Prostate gland (tissue), 2 donors: ENCODE measurements around the gene GABBR2. TPM values are rescaled to one million over a fixed set of nuclear protein-coding genes. Genes with fewer than 3 reads are reported as not detected.

Source experiments
- DNase-seq: peaks from one replicate; pipeline ENCODE4 v3.0.0-alpha.2; 2019; ENCODE audit warnings: low spot score
- H3K27ac ChIP-seq, 2 donors: fragments of 200-600 bp; sonication (generic); 2 replicates each; pipeline ENCODE4 v1.5.1; 2017 to 2019
- H3K27me3 ChIP-seq: fragments of 200-600 bp; sonication (generic); replicated peaks from 2 replicates; pipeline ENCODE4 v1.5.1; 2019; ENCODE audit not compliant: insufficient read depth
- H3K36me3 ChIP-seq, 2 donors: fragments of 200-600 bp; sonication (generic); 1 replicate in 1 of 2; 2 replicates in 1 of 2; pipeline versions ENCODE4 v1.5.1 to v1.8.1; 2017 to 2019
- H3K4me1 ChIP-seq: fragments of 200-600 bp; sonication (generic); replicated peaks from 2 replicates; pipeline ENCODE4 v1.5.1; 2019
- H3K4me3 ChIP-seq, 2 donors: fragments of 200-600 bp; sonication (generic); 2 replicates each; pipeline ENCODE4 v1.5.1; 2017 to 2019
- H3K9me3 ChIP-seq: fragments of 200-600 bp; sonication (generic); 2 replicates; pipeline ENCODE4 v1.5.1; 2017
- POLR2A ChIP-seq: fragments of 450-650 bp; IDR thresholded peaks from one replicate; pipeline ENCODE4 v1.6.1; 2016; ENCODE audit warnings: antibody characterized with exemption, mild to moderate bottlenecking
- POLR2AphosphoS5 ChIP-seq: sonication (generic); formaldehyde crosslinking; IDR thresholded peaks from one replicate; pipeline ENCODE4 v1.6.1; 2017; ENCODE audit warnings: antibody characterized with exemption
- WGBS: methylation state at CpG from one replicate; pipeline ENCODE4 v1.1.5; 2018; 5-methylcytosine and 5-hydroxymethylcytosine counted together
- intact Hi-C: fragments of 100-400 bp; cut with DNase I; formaldehyde crosslinking; loops from one replicate; pipeline ENCODE4 v1.14.2; 2022
- total RNA-seq, 2 donors: library from RNA; depleted of rRNA; stranded (reverse); fragments of >200 nt; gene quantifications; one replicate each; pipeline ENCODE4 v1.1.0, GENCODE V29; 2016
- TF ChIP-seq, protein P1 (sequence below), 4 experiments: fragments of 200-600 bp in 2 of 4; fragments of 450-650 bp in 2 of 4; sonication (generic) in 2 of 4; IDR thresholded peaks; 1 replicate in 3 of 4; 2 replicates in 1 of 4; pipeline ENCODE4 v1.5.1; 2016 to 2019; ENCODE audit warnings: antibody characterized with exemption in 4 of 4, mild to moderate bottlenecking in 2 of 4, moderate library complexity in 2 of 4

GABBR2 gene
- total RNA-seq, 2 donors from 2014 or later, result 0.97 TPM; not detected in 1

DNA sequence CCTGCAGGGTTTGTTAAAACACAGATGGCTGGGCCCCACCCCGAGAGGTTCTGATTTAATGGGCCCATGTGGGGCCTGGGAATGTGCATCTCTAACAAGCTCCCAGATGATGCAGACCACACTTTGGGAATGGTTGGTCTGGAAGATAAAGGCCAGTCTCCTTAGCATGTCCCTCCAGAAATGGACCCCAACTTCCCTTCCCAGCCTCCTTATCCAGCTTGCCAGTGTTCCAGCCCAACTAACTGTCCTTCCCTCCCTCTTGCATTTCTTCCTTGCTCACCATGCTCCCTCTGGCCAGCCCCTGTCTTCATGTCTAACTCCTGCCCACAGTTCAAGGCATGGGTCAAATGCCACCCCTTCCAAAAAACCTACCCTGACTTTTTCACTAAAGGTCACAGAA lies 257.2 kb downstream of the GABBR2 start:
- Histone ChIP-seq H3K4me1 (no peaks in the 10 kb centered on the region), H3K27me3 (no peaks in the 10 kb centered on the region), H3K27ac (no peak overlapping the region), H3K36me3 (no peaks in the 10 kb centered on the region), H3K4me3 (no peak overlapping the region), H3K9me3 (no peaks in the 10 kb centered on the region)
- WGBS, result 78% methylated on average over 1 of the region's 1 CpG
- no peak for DNase-seq
- intact Hi-C loops, result no loop called here
- no peak for TF ChIP-seq POLR2AphosphoS5
- TF ChIP-seq, protein P1, sequence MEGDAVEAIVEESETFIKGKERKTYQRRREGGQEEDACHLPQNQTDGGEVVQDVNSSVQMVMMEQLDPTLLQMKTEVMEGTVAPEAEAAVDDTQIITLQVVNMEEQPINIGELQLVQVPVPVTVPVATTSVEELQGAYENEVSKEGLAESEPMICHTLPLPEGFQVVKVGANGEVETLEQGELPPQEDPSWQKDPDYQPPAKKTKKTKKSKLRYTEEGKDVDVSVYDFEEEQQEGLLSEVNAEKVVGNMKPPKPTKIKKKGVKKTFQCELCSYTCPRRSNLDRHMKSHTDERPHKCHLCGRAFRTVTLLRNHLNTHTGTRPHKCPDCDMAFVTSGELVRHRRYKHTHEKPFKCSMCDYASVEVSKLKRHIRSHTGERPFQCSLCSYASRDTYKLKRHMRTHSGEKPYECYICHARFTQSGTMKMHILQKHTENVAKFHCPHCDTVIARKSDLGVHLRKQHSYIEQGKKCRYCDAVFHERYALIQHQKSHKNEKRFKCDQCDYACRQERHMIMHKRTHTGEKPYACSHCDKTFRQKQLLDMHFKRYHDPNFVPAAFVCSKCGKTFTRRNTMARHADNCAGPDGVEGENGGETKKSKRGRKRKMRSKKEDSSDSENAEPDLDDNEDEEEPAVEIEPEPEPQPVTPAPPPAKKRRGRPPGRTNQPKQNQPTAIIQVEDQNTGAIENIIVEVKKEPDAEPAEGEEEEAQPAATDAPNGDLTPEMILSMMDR (IDR thresholded peaks at IDR 0.05), result no peak
- no peak for TF ChIP-seq POLR2A

DNA sequence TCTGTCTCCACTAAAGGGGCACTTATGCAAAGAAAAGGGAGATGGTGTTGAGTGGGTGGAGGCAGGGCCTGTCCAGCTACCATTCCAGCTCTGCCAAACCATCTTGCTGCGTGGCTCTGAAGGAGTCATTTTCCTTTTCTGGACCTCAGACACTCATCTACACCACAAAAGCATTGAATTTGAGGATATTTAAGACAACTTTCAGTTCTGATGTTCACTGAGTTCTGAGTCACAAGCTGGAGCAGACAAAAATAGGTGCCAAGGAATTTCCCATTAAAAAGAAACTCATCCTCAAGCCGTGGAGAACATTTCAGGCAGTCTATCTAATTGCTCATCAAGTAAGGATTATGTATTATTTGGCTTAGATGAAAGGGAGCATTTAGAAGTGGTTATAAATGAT lies 258.2 kb downstream of the GABBR2 start:
- TF ChIP-seq POLR2AphosphoS5 (no peak), POLR2A (no peak)
- TF ChIP-seq, protein P1 (IDR thresholded peaks at IDR 0.05), result no peak
- DNase-seq, result no peak
- no peak overlapping the region for H3K4me3 ChIP-seq
- H3K4me1 ChIP-seq, result no peaks in the 10 kb centered on the region
- no peaks in the 10 kb centered on the region for H3K27me3 ChIP-seq
- intact Hi-C loops, result no loop called here
- no peak overlapping the region for H3K27ac ChIP-seq
- H3K9me3 ChIP-seq, result no peaks in the 10 kb centered on the region
- 48% methylated on average over 2 of the region's 2 CpGs for WGBS
- H3K36me3 ChIP-seq, result no peaks in the 10 kb centered on the region

DNA sequence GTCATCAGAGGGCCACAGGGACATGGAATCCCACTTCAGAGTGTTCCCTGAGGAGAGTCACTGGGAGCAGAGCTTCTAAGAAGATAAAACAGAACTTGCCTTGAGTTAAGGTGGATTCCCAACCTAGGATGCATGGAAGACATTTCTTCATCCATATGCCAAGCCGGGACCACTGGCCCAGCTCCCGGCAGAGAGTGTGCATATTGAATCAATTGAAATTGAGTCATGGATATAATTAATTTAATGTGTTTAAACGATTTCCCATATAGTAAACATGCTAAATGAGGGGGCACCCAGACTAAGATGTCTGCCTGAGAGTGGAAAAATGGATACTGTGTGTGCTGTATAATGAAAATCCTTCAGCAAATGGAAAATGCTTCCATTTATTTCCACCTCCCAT lies 258.9 kb downstream of the GABBR2 start:
- Histone ChIP-seq H3K4me3 (no peak overlapping the region), H3K9me3 (no peaks in the 10 kb centered on the region), H3K27ac (no peak overlapping the region), H3K36me3 (no peaks in the 10 kb centered on the region), H3K27me3 (no peaks in the 10 kb centered on the region), H3K4me1 (no peaks in the 10 kb centered on the region)
- intact Hi-C loops, result no loop called here
- DNase-seq, result no peak
- TF ChIP-seq POLR2A, result no peak
- TF ChIP-seq POLR2AphosphoS5, result no peak
- TF ChIP-seq, protein P1 (IDR thresholded peaks at IDR 0.05), result no peak
- WGBS, result 83% methylated on average over 3 of the region's 3 CpGs

DNA sequence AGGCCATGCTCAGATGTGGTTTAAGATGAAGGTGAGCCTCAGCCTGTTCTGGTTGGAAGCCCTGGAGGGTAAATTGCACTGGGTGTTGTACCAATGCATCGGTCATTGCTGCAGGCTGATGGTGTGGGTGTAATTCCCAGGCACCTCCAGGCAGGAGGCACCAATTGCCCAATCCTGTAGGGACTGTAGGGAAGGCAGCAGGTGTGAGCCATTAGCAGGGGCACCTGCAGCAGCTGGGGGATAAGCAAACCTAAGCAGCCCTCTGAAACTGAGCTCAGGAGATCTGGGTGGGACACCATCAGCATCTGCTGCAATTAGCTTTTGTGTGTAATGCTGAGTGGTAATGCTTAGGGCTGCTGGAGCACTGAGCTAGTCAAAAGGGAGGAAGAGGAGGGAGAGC lies 263.2 kb downstream of the GABBR2 start:
- Histone ChIP-seq H3K27me3 (no peaks in the 10 kb centered on the region), H3K9me3 (no peaks in the 10 kb centered on the region), H3K36me3 (no peaks in the 10 kb centered on the region), H3K4me1 (no peaks in the 10 kb centered on the region), H3K4me3 (no peak overlapping the region), H3K27ac (no peak overlapping the region)
- TF ChIP-seq POLR2AphosphoS5 (no peak), POLR2A (no peak)
- TF ChIP-seq, protein P1 (IDR thresholded peaks at IDR 0.05), result no peak
- WGBS, result 17% methylated on average over 1 of the region's 1 CpG
- no peak for DNase-seq
- intact Hi-C loops, result no loop called here

DNA sequence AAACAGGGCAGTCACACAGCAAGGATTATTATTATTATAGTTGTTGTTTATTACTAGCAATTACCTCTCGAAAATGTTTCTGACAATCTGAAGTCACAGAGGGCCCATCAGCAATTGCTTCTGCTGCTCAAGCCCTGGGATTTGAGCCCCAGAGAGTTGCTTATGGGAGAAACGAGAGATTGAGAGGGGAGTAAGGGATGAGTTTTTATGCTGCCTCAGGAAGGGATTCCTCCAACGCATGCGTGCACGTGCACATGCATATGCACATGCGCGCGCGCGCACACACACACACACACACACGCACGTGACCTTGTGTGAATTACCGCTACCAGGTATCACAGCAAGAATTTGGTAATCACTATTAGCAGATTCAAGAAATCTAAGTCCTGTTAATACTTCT lies 264.1 kb downstream of the GABBR2 start:
- no peak for DNase-seq
- WGBS, result 87% methylated on average over 13 of the region's 13 CpGs
- Histone ChIP-seq H3K36me3 (no peaks in the 10 kb centered on the region), H3K27me3 (no peaks in the 10 kb centered on the region), H3K27ac (no peak overlapping the region), H3K9me3 (no peaks in the 10 kb centered on the region), H3K4me1 (no peaks in the 10 kb centered on the region), H3K4me3 (no peak overlapping the region)
- intact Hi-C loops, result no loop called here
- TF ChIP-seq, protein P1 (IDR thresholded peaks at IDR 0.05), result no peak
- no peak for TF ChIP-seq POLR2AphosphoS5
- no peak for TF ChIP-seq POLR2A
